Upper lobe of right lung (tissue), 1 donor: ENCODE results near the gene KCTD12. TPM values are rescaled to one million over a fixed set of nuclear protein-coding genes. Genes with fewer than 3 reads are reported as not detected.

Experiments
- ATAC-seq: fragments of 200-7000 bp; cut with Tn5 transposase; one replicate; pipeline ENCODE4 v1.9.1; 2020; ENCODE audit warnings: mild to moderate bottlenecking, moderate library complexity
- DNase-seq: peaks from one replicate; pipeline ENCODE4 v3.0.0-alpha.2; 2020
- H3K27ac ChIP-seq: fragments of 200-600 bp; one replicate; pipeline ENCODE4 v1.8.0; 2022
- H3K27me3 ChIP-seq: fragments of 200-600 bp; one replicate; pipeline ENCODE4 v1.8.0; 2022; ENCODE audit warnings: mild to moderate bottlenecking
- H3K36me3 ChIP-seq: fragments of 200-600 bp; one replicate; pipeline ENCODE4 v1.8.0; 2022
- H3K4me1 ChIP-seq: fragments of 200-600 bp; one replicate; pipeline ENCODE4 v1.8.0; 2022
- H3K4me3 ChIP-seq: fragments of 200-600 bp; one replicate; pipeline ENCODE4 v1.8.0; 2022; ENCODE audit warnings: mild to moderate bottlenecking
- H3K9me3 ChIP-seq: fragments of 200-600 bp; one replicate; pipeline ENCODE4 v1.8.0; 2022
- intact Hi-C: fragments of 100-400 bp; cut with DNase I; formaldehyde crosslinking; loops from one replicate; pipeline ENCODE4 v1.11.0; 2022
- total RNA-seq: library from RNA; stranded (reverse); fragmentation: NEBNext Ultra II Directional; extraction: Animal tissue kit (Norgen Biotek cat#: 25700); gene quantifications from one replicate; pipeline ENCODE4 v1.2.1, GENCODE V29; 2021
- TF ChIP-seq, protein P1 (sequence below): fragments of 200-600 bp; IDR thresholded peaks from one replicate; pipeline ENCODE4 v1.8.0; 2022; ENCODE audit warnings: antibody characterized with exemption
- donor health status: DM: no; HTN: yes; CAD: no; lungs with severe emphysema.

The KCTD12 gene
- total RNA-seq, 1 donor from 2014 or later: 152 TPM

DNA sequence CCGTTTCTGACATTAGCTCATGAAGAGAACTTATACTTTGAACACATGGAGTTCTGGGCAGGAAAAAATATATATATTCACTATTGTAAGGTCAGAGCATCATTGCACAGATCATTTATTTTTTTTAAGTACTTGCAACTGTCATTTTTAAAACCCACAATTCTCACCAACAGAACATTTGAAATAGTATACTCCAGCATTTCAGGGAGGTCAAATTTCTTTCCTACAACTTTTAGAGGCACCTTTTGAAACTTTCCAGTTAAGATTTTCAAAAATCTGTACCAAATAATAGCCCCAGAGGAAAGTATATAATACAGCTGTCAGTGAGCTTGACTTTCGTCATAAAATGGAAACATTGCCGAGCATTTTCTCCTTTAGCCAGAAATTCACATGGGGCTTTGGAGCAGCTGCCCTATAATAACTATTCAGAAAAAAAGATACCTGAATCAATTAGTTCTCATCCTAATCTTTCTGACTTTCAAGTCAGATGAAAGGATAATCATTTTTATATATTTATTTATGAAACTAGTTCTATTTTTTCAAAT lies 10.9 kb downstream of the KCTD12 start:
- ATAC-seq (no peak), DNase-seq (no peak)
- intact Hi-C loops: no loop called here
- no peaks in the 10 kb centered on the region for H3K27me3 ChIP-seq
- peaks cover 6% of the 10 kb centered on the region for H3K4me1 ChIP-seq
- TF ChIP-seq, protein P1, sequence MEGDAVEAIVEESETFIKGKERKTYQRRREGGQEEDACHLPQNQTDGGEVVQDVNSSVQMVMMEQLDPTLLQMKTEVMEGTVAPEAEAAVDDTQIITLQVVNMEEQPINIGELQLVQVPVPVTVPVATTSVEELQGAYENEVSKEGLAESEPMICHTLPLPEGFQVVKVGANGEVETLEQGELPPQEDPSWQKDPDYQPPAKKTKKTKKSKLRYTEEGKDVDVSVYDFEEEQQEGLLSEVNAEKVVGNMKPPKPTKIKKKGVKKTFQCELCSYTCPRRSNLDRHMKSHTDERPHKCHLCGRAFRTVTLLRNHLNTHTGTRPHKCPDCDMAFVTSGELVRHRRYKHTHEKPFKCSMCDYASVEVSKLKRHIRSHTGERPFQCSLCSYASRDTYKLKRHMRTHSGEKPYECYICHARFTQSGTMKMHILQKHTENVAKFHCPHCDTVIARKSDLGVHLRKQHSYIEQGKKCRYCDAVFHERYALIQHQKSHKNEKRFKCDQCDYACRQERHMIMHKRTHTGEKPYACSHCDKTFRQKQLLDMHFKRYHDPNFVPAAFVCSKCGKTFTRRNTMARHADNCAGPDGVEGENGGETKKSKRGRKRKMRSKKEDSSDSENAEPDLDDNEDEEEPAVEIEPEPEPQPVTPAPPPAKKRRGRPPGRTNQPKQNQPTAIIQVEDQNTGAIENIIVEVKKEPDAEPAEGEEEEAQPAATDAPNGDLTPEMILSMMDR: no peak
- no peak overlapping the region for H3K4me3 ChIP-seq
- no peak overlapping the region for H3K27ac ChIP-seq
- no peaks in the 10 kb centered on the region for H3K36me3 ChIP-seq
- H3K9me3 ChIP-seq: no peaks in the 10 kb centered on the region

DNA sequence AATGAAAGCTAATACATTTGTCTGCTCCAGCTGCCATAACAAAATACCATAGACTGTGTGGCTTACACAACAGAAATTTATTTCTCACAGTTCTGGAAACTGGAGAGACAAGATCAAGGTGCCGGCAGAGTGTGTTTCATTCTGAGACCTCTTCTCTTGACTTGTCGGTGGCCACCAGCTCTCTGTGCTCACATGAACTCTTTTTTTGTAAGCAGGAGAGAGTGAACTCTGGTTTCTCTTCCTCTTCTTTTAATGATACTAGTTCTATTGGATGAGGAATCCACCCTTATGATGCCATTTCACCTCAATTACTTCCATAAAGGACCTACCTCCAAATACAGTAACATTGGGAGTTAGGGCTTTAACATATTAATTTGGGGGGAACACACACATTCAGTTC lies 11.7 kb downstream of the KCTD12 start:
- H3K27me3 ChIP-seq: no peaks in the 10 kb centered on the region
- H3K4me1 ChIP-seq: peaks cover 6% of the 10 kb centered on the region
- H3K36me3 ChIP-seq: no peaks in the 10 kb centered on the region
- H3K4me3 ChIP-seq: no peak overlapping the region
- DNase-seq (no peak), ATAC-seq (peak; percentile 78)
- intact Hi-C loops: no loop called here
- TF ChIP-seq, protein P1: no peak
- H3K27ac ChIP-seq: peak overlapping the region; percentile 12
- no peaks in the 10 kb centered on the region for H3K9me3 ChIP-seq

DNA sequence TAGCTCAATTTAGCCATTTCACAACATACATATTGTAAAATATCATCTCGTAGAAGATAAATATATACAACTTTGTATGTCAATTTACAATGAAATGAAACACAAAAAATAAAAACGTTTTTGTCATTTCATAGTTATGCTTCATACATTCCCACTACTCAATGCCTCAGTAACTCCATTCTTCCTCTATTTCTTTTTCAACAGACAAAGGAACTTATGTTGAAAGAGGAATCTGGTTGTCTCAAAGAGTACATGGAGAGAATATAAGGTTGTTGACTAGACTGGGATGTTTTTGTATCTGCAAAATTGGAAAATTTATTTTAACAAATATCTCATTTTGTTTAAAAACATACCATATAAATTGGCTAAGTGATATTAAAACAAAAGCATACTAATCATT lies 12.8 kb downstream of the KCTD12 start:
- TF ChIP-seq, protein P1: no peak
- no peaks in the 10 kb centered on the region for H3K9me3 ChIP-seq
- ATAC-seq (peak; percentile 38), DNase-seq (no peak)
- H3K27me3 ChIP-seq: no peaks in the 10 kb centered on the region
- H3K36me3 ChIP-seq: no peaks in the 10 kb centered on the region
- intact Hi-C loops: no loop called here
- peaks cover 6% of the 10 kb centered on the region for H3K4me1 ChIP-seq
- H3K4me3 ChIP-seq: no peak overlapping the region
- H3K27ac ChIP-seq: no peak overlapping the region

DNA sequence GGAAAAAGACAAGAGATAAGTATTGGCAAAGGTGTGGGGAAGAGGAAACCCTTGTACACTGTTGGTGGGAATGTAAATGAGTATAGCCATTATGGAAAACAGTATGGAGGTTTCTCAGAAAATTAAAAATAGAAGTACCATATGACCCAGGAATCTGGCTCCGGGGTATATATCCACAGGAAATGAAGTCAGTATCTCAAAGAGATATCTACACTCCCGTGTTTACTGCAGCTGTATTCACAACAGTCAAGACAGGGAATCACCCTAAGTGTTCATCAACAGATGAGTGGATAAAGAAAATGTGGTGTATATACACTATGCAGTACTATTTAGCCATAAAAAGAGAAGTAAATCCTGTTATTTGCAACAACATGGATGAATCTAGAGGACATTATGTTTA lies 13.5 kb downstream of the KCTD12 start:
- Histone ChIP-seq H3K27me3 (no peaks in the 10 kb centered on the region), H3K4me3 (no peak overlapping the region), H3K9me3 (no peaks in the 10 kb centered on the region), H3K36me3 (no peaks in the 10 kb centered on the region), H3K4me1 (no peaks in the 10 kb centered on the region), H3K27ac (no peak overlapping the region)
- DNase-seq: no peak
- no peak for ATAC-seq
- TF ChIP-seq, protein P1: no peak
- intact Hi-C loops: no loop called here

DNA sequence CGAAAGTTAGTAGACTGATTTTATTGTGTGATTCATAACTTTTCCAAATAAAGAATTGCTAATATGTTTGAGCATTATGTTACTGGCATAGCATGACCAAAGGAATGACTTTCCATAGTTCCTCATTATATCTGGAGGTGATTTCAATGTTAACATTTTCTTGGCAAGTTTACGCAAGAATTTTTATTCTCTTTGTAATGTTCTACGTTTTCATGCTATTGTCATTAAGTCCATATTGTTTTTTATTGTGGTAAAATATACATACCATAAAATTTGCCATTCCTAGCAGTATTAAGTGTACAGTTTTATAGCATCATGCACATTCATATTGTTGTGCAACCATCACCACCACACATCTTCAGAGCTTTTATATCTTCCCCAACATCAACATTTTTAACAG lies 14.8 kb downstream of the KCTD12 start:
- Histone ChIP-seq H3K4me3 (no peak overlapping the region), H3K27ac (no peak overlapping the region), H3K27me3 (no peaks in the 10 kb centered on the region), H3K9me3 (no peaks in the 10 kb centered on the region), H3K36me3 (no peaks in the 10 kb centered on the region), H3K4me1 (no peaks in the 10 kb centered on the region)
- TF ChIP-seq, protein P1: no peak
- ATAC-seq (no peak), DNase-seq (no peak)
- intact Hi-C loops: no loop called here

DNA sequence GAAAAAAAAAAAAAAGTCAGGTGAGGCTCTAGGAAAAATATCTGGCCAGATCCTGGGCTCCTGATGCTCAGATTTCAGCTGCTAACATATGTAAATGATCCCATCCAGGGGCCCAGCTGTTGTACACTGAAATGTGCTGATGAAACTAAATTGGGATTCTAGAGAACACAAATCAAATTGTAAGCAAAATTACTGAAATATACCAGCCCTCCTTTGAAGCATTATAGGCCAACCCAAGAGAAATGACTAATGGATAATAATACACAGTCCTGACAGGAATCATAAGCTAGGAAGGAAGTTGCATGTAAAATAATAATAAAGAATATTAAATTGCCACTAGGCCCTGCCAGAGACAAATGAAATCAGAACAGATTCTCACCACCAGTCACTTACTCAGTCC lies 17.8 kb downstream of the KCTD12 start:
- no peaks in the 10 kb centered on the region for H3K9me3 ChIP-seq
- TF ChIP-seq, protein P1: no peak
- no peak overlapping the region for H3K27ac ChIP-seq
- H3K27me3 ChIP-seq: no peaks in the 10 kb centered on the region
- H3K4me3 ChIP-seq: no peak overlapping the region
- ATAC-seq (no peak), DNase-seq (no peak)
- H3K4me1 ChIP-seq: no peaks in the 10 kb centered on the region
- intact Hi-C loops: no loop called here
- no peaks in the 10 kb centered on the region for H3K36me3 ChIP-seq
